Inferior parietal cortex (tissue), 1 donor: ENCODE measurements around the gene KCNK18.
"Not testable (repeated sequence)": the region's sequence is repeated elsewhere in the genome, so short reads cannot be mapped to it uniquely, and the experiment has no call there.

Experiments
- DNase-seq: peaks from one replicate; pipeline ENCODE4 v3.0.0-alpha.2; 2016; ENCODE audit errors: extremely low spot score

The KCNK18 gene

GRCh38 chr10:117221156-117221711, 23.9 kb downstream of the KCNK18 start:
- no peak for DNase-seq

DNA sequence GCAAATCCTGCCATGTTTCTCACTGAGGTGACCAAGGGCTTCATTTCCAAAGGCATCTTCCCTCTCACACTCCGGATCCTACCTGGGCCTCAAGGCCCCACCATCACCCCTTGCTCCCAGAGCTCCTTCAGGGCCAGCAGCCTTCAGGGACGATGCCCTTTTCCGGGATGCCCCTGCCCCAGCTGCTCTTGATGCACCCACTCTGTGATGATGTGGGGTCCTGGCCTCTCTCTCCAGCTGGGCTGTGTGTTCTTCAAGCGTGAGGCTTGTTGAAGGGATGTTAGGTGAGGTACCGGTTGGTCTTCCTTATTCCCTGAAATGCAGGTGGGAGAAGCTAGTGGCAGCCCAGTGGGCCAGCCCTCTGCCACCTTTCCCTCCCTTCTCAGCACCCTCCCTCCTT, 25.3 kb downstream of the KCNK18 start:
- DNase-seq = no peak

GRCh38 chr10:117222976-117223692, 25.8 kb downstream of the KCNK18 start:
- no peak for DNase-seq

DNA sequence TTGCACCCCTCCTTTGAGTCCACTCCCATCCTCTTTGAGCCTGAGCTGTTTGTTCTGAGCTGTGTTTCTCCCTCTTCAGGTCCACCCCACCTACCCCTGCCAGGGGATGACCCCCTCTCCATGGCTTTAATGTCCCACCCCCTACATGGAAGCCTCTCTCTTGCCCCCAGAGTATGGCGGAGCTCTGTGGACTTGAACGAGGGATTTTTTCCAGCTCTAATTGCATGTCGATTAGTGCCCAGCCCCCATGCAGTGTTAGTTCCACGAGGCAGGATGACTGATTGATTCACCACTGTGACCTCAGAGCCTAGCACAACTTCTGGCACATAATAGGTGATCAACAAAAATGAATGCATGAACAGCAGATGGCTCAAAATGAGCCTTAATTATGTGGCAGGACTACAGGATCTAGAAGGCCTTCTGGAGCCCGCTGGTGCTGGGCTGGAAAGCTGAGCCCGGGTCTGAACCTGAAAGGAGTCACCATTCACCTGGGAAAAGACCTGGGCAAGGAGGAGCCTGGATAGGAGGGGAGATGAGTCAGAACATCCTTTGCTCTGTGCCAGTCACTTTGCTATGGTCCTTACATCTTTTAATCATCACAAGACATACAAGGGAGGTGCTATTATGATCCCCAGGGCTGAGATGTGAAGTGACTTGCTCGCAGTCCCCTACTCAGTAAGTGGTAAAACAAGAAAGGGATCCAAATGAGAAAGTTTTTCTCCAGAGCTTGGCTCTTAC, 26.6 kb downstream of the KCNK18 start:
- DNase-seq = no peak

DNA sequence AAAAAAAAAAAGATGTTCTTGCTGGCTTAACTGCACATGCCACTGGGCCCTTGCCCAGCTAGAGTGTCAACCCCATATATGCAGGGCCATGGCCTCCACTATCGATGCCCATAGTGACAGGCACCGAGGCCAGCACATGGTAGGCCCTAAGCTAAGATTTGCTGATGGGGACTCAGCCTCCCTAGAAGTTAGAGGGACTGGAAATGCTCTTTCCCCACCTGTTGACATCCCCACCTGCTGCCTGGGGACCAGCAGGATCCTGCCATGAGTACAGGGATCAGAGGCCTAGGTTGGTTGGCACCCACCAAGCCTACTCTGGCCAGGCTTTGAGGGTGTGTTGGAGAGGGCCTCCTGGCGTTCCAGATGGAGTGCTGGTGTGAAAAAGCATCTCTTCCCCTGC, 27.6 kb downstream of the KCNK18 start:
- no peak for DNase-seq

DNA sequence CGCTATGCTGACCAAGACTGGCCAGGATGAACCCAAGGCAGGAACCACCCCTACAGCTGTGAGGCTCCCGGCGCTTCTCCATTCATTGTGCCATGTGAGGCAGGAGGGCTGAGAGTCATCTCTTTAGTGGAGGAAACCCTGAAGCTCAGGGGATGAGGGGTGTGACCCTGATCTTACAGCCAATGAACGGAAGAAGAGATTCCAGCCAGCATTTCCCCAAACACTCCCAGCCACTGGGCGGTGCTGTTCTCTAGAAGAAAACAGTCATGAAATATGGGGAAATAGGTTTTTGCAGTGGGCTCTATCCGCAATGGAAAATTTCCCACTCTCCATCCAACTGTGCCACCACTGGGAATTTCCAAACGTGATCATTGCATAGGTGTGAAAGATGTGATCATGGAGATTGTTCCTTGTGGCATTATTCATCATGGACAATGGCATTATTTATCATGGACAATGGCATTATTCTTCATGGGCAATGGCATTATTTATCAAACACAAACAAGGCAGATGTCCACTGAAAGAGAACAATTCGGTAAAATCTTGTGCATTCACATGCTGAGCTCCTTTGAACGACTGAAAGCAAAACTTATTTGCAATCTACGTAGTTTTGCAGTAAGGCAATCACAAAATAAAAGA, 29.6 kb downstream of the KCNK18 start:
- DNase-seq = peak; percentile 11

- DNase-seq = no peak
These were observed 30.9 kb downstream of the KCNK18 start for GRCh38 chr10:117228210-117228609.

GRCh38 chr10:117230107-117230506, 32.8 kb downstream of the KCNK18 start:
- DNase-seq = not testable (repeated sequence)

- no peak for DNase-seq
These were observed 40.2 kb downstream of the KCNK18 start for GRCh38 chr10:117237401-117237991.

GRCh38 chr10:117239051-117239450, 41.8 kb downstream of the KCNK18 start:
- DNase-seq = no peak

- no peak for DNase-seq
These were observed 42.7 kb downstream of the KCNK18 start for GRCh38 chr10:117239721-117240620.

DNA sequence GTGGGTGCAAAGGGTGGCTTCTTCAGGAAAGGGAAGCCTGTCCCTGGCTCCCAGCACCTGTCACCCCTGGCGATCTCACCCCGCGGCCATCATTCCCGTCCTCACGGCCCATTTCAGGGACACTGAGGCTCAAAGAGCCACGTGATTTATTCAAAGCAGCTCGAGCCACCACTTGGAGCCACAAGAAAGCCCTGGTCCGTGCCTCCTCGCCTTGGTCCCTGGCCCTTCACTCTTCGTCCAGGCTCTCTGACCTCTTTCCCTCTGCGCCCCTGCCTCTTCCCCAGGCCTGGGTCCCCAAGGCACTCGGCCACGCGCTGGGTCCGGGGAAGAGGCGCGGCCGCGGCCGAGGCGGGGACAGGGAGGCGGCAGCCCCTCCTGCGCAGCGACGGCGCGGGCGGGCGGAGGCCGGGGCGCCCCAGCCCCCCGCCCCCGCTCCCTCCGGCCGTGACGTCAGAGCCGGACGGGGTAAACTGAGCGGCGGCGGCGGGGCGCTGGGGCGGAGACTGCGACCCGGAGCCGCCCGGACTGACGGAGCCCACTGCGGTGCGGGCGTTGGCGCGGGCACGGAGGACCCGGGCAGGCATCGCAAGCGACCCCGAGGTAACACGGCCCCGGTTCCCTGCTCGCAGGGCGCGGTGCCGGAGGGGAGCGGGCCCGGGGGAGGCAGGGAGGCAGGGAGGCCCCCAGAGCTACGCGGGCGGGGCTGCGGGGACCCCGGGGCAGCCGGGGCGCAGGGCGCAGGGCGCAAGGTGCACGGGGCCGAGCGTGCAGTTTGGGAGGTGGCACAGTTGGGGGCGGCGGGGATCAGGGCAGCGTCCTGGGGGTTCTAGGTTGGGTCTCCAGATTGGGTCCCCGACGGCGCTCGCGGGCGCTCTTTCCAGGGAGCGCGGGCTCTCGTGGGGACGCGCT, 43.6 kb downstream of the KCNK18 start, which contains the start of gene SLC18A2:
Gene SLC18A2, plus strand, starts transcription at position 494 of the 909 bp plus-strand sequence. CDS start 580 bp downstream, outside the sequence.
- DNase-seq = no peak

DNA sequence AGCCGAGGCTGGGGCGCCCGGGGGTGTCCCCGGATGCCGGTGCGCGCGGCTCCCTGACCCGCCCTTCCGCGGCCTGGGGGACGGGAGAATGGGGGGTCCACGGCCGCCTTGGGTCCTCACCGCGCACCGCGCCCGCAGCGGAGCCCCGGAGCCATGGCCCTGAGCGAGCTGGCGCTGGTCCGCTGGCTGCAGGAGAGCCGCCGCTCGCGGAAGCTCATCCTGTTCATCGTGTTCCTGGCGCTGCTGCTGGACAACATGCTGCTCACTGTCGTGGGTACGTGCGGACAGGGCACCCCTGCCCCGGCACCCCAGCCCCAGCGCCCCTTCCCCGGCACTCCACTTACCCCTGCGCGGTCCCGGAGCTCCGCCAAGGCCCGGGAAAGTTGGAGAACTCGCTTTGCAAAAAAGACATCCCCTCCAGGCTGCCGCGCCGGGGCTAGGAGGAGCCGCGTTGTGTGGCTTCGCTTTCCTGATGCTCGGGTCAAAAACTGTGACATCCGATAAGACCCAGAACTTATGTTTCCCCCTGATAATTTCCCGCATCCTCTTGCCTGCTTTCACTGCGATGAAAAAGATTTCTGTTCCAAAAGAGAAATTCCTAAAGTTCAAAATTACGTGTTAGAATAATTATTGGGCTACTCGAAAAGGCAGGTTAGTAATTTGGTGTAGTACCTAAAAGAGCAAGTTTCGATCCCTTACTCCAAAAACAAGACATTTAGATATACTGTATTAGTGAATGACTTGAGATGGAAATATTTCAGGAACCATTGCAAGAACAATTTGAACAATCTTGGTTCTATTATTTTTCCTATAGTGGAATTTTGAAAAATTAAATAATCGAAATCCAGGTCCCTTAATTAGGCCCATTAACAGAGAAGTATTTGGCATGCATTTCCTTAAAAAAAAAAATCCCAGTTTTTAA, 44.5 kb downstream of the KCNK18 start:
- no peak for DNase-seq

DNA sequence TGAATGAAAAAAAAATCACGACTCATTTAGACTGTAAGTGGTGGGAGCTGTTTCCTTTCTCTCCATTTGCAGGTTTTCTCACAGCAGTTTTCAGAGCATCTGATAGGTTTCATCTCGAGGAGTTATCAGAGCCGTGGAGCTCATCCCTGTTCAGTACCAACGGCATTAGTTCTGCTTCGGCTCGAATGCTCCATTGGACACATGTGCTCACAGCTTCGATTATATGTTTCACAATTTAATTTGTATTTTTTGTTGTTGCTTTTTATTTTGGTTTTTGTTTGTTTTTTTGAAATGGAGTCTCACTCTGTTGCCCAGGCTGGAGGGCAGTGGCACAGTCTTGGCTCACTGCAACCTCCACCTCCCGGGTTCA, 45.2 kb downstream of the KCNK18 start:
- no peak for DNase-seq

GRCh38 chr10:117246997-117247671, 49.8 kb downstream of the KCNK18 start:
- no peak for DNase-seq

GRCh38 chr10:117248750-117249465, 51.6 kb downstream of the KCNK18 start:
- DNase-seq = no peak

- no peak for DNase-seq
These were observed 52.3 kb downstream of the KCNK18 start for GRCh38 chr10:117249493-117250093.
